Stomach (tissue), 9 donors: ENCODE data around the gene TTLL8. TPM values are rescaled to one million over a fixed set of nuclear protein-coding genes. Genes with fewer than 3 reads are reported as not detected.
A peak's percentile ranks its signal among the peaks of the same experiment; 100 is the strongest.

ENCODE experiments used
- DNase-seq, 2 donors: peaks; one replicate each; pipeline versions ENCODE4 v3.0.0 to v3.0.0-alpha.2; 2013 to 2019
- H3K27ac ChIP-seq, 5 donors: fragments of 200-600 bp in 4 of 5; sonication (generic) in 4 of 5; one replicate each; pipeline ENCODE4 v1.5.1; 2013 to 2019; ENCODE audit warnings: mild to moderate bottlenecking in 1 of 5, moderate library complexity in 1 of 5
- H3K27me3 ChIP-seq, 3 donors: fragments of 200-600 bp; sonication (generic); one replicate each; pipeline ENCODE4 v1.5.1; 2017 to 2019; ENCODE audit warnings: mixed run types in 1 of 3
- H3K36me3 ChIP-seq, 4 donors: fragments of 200-600 bp; sonication (generic); 1 replicate in 3 of 4; 2 replicates in 1 of 4; pipeline ENCODE4 v1.5.1; 2016 to 2019
- H3K4me1 ChIP-seq, 4 donors: fragments of 200-600 bp; sonication (generic); one replicate each; pipeline ENCODE4 v1.5.1; 2016 to 2019
- H3K4me3 ChIP-seq, 4 donors: fragments of 200-600 bp; sonication (generic) in 3 of 4; one replicate each; pipeline ENCODE4 v1.5.1; 2016 to 2019; ENCODE audit warnings: mild to moderate bottlenecking in 1 of 4
- H3K9me3 ChIP-seq, 4 donors: fragments of 200-600 bp; sonication (generic); one replicate each; pipeline ENCODE4 v1.5.1; 2016 to 2019
- EP300 ChIP-seq: sonication (generic); formaldehyde crosslinking; IDR thresholded peaks from one replicate; pipeline ENCODE4 v1.6.1; 2017; ENCODE audit warnings: antibody characterized with exemption
- POLR2A ChIP-seq, 4 donors: fragments of 450-650 bp; IDR thresholded peaks; one replicate each; pipeline ENCODE4 v1.6.1; 2016; ENCODE audit warnings: antibody characterized with exemption in 4 of 4, control low read depth in 2 of 4, mild to moderate bottlenecking in 1 of 4, moderate library complexity in 1 of 4
- POLR2AphosphoS5 ChIP-seq, 3 donors: sonication (generic); formaldehyde crosslinking; IDR thresholded peaks; one replicate each; pipeline ENCODE4 v1.6.1; 2016; ENCODE audit warnings: antibody characterized with exemption in 3 of 3
- WGBS, 5 donors: extraction: QIAGEN DNeasy Blood & Tissue Kit in 3 of 5; methylation state at CpG; one replicate each; pipeline versions ENCODE4 v1.1.5 to v1.1.7; 2013 to 2018; 5-methylcytosine and 5-hydroxymethylcytosine counted together
- intact Hi-C: fragments of 100-400 bp; cut with DNase I; formaldehyde crosslinking; loops from one replicate; pipeline ENCODE4 v1.15.1; 2023; ENCODE audit warnings: low total_unique reads
- polyA plus RNA-seq, 3 donors: library from polyadenylated mRNA; stranded (reverse); fragments of 200-250 nt; gene quantifications; one replicate each; pipeline ENCODE4 v1.2.3, GENCODE V29; 2013
- total RNA-seq, 5 donors: library from RNA; depleted of rRNA; stranded (reverse); fragments of >200 nt; gene quantifications; one replicate each; pipeline versions ENCODE4 v1.1.0 to v1.2.3, GENCODE V29; 2014 to 2016
- TF ChIP-seq, protein P1 (sequence below), 7 experiments: fragments of 450-650 bp in 4 of 7; fragments of 200-600 bp in 3 of 7; sonication (generic) in 3 of 7; IDR thresholded peaks; one replicate each; pipeline ENCODE4 v1.5.1; 2016 to 2019; ENCODE audit warnings: antibody characterized with exemption in 7 of 7, control low read depth in 2 of 7, mild to moderate bottlenecking in 1 of 7
- donor health status: healthy with polysubstance abuse.
- donor health status: Bipolar disorder and iron deficiency.
- donor health status: healthy.

The TTLL8 gene
- total and polyA plus RNA-seq, 8 donors, result not detected

DNA sequence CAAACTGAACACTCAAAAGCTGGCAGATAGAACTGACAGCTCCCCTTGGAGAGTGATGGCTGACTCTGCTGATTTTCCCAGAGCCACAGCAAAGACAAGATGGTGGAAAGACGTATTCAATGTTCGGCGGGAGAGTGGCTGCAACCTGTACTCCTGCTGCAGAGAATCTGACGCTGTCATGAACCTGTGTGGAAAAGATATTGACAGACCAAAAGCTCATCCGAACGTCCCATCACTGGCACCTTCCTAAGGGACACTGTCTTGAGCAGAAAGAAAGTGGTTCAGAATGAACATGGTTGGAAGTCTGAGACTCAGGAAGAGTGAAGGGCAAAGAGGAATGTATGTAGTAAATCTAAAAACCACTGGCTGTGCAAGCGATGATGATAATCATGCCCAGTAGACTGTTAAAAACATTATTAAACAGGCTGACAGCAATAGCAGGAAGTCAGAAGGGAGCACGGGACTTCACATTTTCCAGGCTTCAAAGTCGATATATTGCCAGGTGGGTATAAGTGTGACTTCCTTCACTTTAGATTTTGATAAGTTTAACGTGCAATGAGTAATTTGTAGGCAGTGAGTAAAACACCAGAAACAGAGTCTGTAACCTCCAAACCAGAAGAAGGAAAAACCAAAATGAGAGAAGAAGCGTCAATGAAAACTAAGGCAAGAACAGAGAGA lies 39.4 kb downstream of the TTLL8 start:
- Histone ChIP-seq H3K27me3 (peaks cover 11 to 43% (median 37%) of the 10 kb centered on the region in 3 donors), H3K4me1 (peaks cover 11 to 33% (median 25%) of the 10 kb centered on the region in 4 donors), H3K27ac (no peak overlapping the region), H3K9me3 (peaks cover 0 to 5% (median 0%) of the 10 kb centered on the region in 4 donors), H3K36me3 (no peaks in the 10 kb centered on the region), H3K4me3 (no peak overlapping the region)
- peak in 1 of 2 donors; percentile 10 for DNase-seq
- intact Hi-C loops, result no loop called here
- 50 to 55% (median 54%) methylated on average over 11 of the region's 11 CpGs for WGBS, 5 donors
- TF ChIP-seq, protein P1, sequence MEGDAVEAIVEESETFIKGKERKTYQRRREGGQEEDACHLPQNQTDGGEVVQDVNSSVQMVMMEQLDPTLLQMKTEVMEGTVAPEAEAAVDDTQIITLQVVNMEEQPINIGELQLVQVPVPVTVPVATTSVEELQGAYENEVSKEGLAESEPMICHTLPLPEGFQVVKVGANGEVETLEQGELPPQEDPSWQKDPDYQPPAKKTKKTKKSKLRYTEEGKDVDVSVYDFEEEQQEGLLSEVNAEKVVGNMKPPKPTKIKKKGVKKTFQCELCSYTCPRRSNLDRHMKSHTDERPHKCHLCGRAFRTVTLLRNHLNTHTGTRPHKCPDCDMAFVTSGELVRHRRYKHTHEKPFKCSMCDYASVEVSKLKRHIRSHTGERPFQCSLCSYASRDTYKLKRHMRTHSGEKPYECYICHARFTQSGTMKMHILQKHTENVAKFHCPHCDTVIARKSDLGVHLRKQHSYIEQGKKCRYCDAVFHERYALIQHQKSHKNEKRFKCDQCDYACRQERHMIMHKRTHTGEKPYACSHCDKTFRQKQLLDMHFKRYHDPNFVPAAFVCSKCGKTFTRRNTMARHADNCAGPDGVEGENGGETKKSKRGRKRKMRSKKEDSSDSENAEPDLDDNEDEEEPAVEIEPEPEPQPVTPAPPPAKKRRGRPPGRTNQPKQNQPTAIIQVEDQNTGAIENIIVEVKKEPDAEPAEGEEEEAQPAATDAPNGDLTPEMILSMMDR (IDR thresholded peaks at IDR 0.05), result no peak
- no peak for TF ChIP-seq EP300
- no peak for TF ChIP-seq POLR2AphosphoS5 (IDR thresholded peaks at IDR 0.05)
- TF ChIP-seq POLR2A (IDR thresholded peaks at IDR 0.05), result no peak

GRCh38 chr22:50017701-50018224 lies 40.3 kb downstream of the TTLL8 start:
- Histone ChIP-seq H3K4me1 (peaks cover 11 to 37% (median 27%) of the 10 kb centered on the region in 4 donors), H3K27me3 (peaks cover 11 to 52% (median 39%) of the 10 kb centered on the region in 3 donors), H3K36me3 (no peaks in the 10 kb centered on the region), H3K4me3 (no peak overlapping the region), H3K27ac (peak overlapping the region in 2 of 5 donors; percentile 6 to 38), H3K9me3 (peaks cover 0 to 5% (median 0%) of the 10 kb centered on the region in 4 donors)
- intact Hi-C loops, result no loop called here
- no peak for DNase-seq
- TF ChIP-seq POLR2AphosphoS5 (IDR thresholded peaks at IDR 0.05), result no peak
- no peak for TF ChIP-seq POLR2A (IDR thresholded peaks at IDR 0.05)
- no peak for TF ChIP-seq EP300
- TF ChIP-seq, protein P1 (IDR thresholded peaks at IDR 0.05), result no peak
- 80 to 87% (median 85%) methylated on average over 6 of the region's 6 CpGs for WGBS, 5 donors

GRCh38 chr22:50016988-50017700 lies 41.0 kb downstream of the TTLL8 start:
- Histone ChIP-seq H3K27ac (peak overlapping the region in 2 of 5 donors; percentile 6 to 38), H3K4me1 (peaks cover 11 to 42% (median 33%) of the 10 kb centered on the region in 4 donors), H3K27me3 (peaks cover 11 to 59% (median 43%) of the 10 kb centered on the region in 3 donors), H3K36me3 (no peaks in the 10 kb centered on the region), H3K9me3 (peaks cover 0 to 5% (median 0%) of the 10 kb centered on the region in 4 donors), H3K4me3 (no peak overlapping the region)
- WGBS, 5 donors, result 57 to 82% (median 78%) methylated on average over 19 to 21 of the region's 21 CpGs
- intact Hi-C loops, result no loop called here
- TF ChIP-seq POLR2A (IDR thresholded peaks at IDR 0.05), result no peak
- TF ChIP-seq POLR2AphosphoS5 (IDR thresholded peaks at IDR 0.05), result no peak
- TF ChIP-seq EP300, result no peak
- TF ChIP-seq, protein P1 (IDR thresholded peaks at IDR 0.05), result no peak
- DNase-seq, result peak; percentile 21 to 63

- Histone ChIP-seq H3K27me3 (peaks cover 11 to 66% (median 50%) of the 10 kb centered on the region in 3 donors), H3K4me1 (peaks cover 11 to 44% (median 37%) of the 10 kb centered on the region in 4 donors), H3K36me3 (no peaks in the 10 kb centered on the region), H3K9me3 (peaks cover 0 to 5% (median 0%) of the 10 kb centered on the region in 4 donors), H3K27ac (peak overlapping the region in 1 of 5 donors; percentile 8), H3K4me3 (no peak overlapping the region)
- DNase-seq, result no peak
- intact Hi-C loops, result no loop called here
- TF ChIP-seq, protein P1 (IDR thresholded peaks at IDR 0.05), result no peak
- TF ChIP-seq POLR2AphosphoS5 (IDR thresholded peaks at IDR 0.05) (no peak), EP300 (no peak), POLR2A (IDR thresholded peaks at IDR 0.05) (no peak)
- 81 to 86% (median 85%) methylated on average over 12 to 20 of the region's 20 CpGs for WGBS, 5 donors
Observed at GRCh38 chr22:50016308-50016987, 41.6 kb downstream of the TTLL8 start.
